Thyroid gland (tissue), 4 donors: ENCODE measurements around the gene COL9A1.

Source experiments
- POLR2A ChIP-seq, 2 donors: fragments of 450-650 bp; IDR thresholded peaks; one replicate each; pipeline ENCODE4 v1.6.1; 2017; ENCODE audit warnings: antibody characterized with exemption in 2 of 2, mild to moderate bottlenecking in 2 of 2, moderate library complexity in 1 of 2
- TF ChIP-seq, protein P1 (sequence below), 6 experiments: fragments of 200-600 bp in 3 of 6; fragments of 450-650 bp in 3 of 6; sonication (generic) in 3 of 6; IDR thresholded peaks; one replicate each; pipeline ENCODE4 v1.5.1; 2016 to 2019; ENCODE audit warnings: antibody characterized with exemption in 6 of 6, mild to moderate bottlenecking in 2 of 6, inconsistent platforms in 1 of 6, moderate library complexity in 1 of 6

- TF ChIP-seq, protein P1, sequence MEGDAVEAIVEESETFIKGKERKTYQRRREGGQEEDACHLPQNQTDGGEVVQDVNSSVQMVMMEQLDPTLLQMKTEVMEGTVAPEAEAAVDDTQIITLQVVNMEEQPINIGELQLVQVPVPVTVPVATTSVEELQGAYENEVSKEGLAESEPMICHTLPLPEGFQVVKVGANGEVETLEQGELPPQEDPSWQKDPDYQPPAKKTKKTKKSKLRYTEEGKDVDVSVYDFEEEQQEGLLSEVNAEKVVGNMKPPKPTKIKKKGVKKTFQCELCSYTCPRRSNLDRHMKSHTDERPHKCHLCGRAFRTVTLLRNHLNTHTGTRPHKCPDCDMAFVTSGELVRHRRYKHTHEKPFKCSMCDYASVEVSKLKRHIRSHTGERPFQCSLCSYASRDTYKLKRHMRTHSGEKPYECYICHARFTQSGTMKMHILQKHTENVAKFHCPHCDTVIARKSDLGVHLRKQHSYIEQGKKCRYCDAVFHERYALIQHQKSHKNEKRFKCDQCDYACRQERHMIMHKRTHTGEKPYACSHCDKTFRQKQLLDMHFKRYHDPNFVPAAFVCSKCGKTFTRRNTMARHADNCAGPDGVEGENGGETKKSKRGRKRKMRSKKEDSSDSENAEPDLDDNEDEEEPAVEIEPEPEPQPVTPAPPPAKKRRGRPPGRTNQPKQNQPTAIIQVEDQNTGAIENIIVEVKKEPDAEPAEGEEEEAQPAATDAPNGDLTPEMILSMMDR (IDR thresholded peaks at IDR 0.05), result no peak
- TF ChIP-seq POLR2A (IDR thresholded peaks at IDR 0.05), result no peak
These were observed 81.0 kb downstream of the COL9A1 start for GRCh38 chr6:70221715-70222438.
